HK-2 (cell line): Measurements from ENCODE around the gene GPR141.

Source experiments
- DNase-seq: peaks from one replicate; pipeline ENCODE4 v3.0.0-alpha.2; 2018; ENCODE audit not compliant: unreplicated experiment

GPR141 gene, protein sequence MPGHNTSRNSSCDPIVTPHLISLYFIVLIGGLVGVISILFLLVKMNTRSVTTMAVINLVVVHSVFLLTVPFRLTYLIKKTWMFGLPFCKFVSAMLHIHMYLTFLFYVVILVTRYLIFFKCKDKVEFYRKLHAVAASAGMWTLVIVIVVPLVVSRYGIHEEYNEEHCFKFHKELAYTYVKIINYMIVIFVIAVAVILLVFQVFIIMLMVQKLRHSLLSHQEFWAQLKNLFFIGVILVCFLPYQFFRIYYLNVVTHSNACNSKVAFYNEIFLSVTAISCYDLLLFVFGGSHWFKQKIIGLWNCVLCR

DNA sequence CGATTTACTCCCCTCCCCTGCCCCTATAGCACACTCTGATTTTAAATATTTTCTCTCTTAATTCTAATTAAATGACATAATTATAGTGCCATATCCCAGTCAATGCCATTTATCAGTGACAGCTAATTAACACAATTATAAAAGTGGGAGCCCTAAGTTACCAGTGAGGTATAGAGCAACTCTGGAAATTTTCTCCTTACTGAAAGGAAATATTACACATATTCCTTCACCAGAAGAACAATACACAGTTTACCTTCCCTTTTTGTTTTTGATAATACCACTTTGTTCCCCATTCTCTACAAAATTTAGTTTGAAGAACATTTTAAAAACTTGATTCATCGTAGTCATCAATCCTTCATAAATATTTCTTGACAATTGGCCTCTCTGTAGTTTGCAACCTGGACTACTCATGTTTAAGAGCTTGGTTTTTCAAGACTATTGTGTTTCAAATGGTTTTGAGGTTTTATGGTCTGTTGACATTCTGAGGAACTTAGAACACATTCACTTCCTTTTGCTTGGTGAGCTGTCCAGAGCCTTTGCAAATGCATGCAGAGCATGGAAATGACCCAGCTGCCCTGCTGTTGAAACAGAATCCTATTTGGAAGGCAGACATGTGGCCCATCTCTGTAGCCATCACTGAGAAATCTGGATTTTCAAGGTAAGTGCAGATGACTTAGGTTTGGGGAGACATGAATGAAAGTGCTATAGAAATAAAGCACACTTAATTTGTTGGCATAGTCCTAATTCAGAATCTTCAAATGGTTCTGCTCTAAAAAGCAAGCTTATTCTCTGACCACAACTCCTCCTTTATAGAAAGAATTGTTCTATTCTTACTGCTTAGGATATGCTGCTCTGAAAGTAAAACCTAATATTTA is at the start of gene GPR141:
Gene GPR141, plus strand, starts transcription at position 521 of the 875 bp plus-strand sequence. CDS start 56,628 bp downstream, outside the sequence.
- no peak for DNase-seq

DNA sequence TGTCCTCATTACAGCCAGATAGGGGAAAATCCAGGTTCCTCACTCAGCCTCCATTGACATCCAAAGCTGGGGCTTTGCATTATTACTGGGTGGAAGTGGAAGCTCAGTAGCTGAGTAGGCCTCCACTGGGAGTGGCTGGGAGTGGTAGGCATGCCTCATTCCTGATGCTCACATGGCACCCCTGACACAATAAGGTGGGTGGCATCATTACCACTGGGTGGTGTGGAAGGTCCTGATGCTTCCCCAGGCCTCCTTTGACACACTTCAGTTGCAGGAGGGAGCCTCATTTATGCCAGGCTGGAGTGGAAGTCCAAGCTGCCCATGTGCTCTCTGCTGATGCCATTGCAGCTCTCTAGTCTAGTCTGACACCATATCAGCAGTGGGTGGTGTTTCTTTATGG is 48.2 kb upstream of the GPR141 start:
- DNase-seq: no peak

DNA sequence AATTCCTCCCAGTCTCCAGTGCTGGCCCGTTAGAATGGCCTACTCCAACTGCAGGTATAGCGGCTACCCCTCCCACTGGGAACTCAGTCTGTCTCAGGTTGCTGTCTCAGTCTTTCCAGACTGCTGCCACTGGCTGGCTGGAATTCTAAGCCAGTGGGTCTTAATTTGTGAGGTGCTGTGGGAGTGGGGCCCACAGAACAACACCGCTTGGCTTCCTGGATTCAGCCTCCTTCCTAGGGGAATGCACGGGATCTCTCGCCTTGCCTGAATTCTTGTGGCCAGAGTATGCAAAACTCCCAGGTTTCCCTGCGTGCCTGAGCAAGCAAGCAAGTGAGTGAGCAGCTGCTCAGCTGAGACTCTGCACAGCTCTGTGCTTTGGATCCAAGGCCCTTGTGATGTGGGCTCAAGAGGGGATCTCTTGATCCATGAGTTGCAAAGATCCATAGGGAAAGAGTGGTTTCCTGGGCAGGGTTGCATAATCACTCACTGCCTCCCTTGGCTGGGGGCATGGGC is 41.5 kb upstream of the GPR141 start:
- no peak for DNase-seq

DNA sequence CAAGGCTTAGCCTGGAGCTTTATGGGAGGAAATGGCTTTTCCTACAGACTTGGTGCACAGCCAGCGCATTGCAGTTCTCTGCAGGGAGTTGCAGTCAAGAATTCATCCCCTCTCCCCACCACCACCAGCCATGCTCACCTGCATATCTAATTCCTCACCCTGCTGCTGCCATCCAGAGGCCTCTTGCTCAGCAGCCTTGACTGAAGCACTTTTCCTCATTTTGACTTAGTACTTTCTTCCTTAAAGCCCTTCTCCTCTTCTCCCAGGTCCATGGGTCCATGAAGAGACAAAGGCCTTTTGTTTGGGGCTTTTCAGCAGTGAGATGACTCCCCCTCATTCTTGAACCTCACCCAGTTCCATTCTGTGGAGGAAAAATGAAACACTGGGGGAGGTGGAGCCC is 39.7 kb upstream of the GPR141 start:
- DNase-seq: no peak

DNA sequence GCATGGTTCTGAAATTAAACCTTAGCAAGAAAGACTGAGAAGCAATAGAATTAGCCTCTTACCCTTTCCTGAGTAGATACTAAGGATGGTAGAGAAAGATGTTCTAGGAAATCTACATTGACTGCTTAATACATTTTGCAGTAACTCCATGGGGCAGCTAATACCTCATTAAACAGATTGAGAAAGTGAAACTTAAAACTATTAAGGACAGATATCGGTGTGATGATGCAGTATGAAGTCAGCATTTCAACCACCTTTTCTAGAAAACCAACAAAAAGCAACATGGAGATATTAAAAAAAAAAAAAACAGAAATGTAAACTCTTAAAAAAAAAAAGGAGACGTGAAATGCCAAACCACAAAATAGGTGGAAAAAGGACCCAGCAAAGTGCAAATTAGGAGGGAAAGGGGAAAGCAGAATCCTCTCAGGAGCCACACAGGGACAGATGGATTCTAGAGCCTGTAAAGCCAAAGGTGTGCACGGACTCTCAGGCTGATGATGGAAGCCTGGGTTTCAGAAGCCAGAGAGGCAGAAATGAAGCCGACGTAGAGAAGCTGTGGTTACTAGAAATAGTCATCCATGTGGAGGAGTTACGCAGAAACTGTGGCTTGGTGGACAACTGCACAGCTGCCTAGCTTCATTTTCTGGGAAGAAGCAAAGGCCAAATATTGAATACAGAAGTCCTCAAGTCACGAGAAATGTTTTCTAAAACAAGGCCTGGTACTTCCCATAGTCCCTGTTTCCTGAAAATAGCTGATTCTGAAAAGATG is 38.1 kb upstream of the GPR141 start:
- DNase-seq: no peak

DNA sequence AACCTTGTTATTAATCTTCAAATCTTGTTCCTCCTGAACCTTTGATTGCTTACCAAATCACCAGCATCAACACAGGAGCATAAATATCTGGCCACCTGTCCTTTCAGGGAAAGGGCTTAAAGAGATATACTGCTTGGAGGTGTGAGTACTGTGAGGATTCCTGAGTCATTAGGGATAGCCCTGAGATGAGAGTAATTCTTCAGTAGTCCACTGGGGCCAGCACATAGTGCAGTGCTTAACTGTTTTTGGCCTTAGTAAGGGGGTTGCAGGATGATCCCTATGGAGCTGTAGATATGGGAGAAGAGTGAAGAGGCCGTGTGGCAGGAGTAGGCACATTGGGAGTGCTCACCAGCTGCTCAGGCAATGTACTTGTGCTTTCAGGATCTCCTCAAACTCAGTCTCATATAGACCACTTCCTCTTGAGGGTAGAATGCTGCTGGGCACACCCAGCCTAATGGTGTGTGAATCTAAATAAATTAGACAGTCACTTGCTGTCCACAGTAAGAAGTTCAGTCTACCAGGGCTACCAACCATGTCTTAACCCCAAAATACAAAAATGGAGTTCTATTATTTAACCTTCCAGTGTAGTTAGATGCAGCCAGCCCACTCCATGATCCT is 26.5 kb upstream of the GPR141 start:
- DNase-seq: no peak

DNA sequence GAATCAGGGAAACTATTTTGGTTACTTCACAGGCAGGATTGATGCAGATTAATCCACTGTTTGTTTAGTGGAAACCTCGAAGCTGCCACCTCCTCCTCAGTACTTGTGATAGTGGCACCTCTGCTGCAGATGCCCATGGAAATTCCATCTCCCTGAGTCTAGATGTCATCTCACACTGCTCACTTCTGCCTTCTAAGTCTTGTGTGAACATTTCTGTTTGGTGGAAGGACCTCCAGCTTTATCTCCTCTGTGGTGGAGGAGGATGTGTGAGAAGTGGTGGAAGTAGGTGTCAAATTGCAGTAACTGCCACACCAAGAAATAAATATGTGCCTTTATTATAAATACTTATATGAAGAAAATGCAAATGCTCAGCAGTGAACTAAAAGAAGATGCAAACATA is 25.8 kb upstream of the GPR141 start:
- DNase-seq: no peak

DNA sequence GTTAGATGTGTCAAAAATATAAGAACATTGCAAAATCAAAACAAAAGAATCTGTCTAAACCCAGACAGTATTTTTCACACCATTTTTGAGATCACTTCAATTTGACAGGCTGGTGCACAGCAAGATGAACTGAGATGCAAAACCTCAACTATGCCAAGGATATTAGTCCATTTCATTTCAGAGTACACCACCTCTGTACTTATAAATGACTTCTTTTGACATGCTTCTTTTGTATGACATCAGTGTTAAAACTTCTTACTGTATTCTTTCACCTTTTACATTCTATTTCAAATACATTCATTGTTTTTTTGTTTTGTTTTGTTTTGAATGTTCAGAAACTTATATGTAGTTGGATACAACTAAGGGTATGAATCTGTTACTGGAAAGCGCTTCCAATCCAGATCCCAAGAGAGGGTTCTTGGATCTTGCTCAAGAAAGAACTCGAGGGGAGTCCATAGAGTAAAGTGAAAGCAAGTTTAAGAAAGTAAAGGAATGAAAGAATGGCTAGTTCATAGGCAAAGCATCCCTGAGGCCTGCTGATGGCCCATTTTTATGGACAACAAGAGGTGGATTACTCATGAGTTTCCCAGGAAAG is 23.5 kb upstream of the GPR141 start:
- DNase-seq: no peak

DNA sequence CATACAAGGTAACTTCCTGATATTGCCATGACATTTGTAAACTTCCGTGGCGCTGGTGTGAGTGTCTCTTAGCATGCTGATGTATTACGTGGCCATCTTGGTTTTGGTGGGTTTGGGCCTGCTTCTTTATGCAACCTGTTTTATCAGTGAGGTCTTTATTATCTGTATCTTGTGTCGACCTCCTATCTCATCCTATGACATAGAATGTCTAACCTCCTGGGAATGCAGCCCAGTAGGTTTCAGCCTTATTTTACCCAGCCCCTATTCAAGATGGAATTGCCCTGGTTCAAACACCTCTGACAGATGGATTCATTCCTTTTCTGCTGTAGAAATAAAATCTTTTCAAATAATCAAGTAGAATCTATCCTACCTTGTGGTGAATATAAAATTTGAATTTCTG is 23.0 kb upstream of the GPR141 start:
- no peak for DNase-seq

DNA sequence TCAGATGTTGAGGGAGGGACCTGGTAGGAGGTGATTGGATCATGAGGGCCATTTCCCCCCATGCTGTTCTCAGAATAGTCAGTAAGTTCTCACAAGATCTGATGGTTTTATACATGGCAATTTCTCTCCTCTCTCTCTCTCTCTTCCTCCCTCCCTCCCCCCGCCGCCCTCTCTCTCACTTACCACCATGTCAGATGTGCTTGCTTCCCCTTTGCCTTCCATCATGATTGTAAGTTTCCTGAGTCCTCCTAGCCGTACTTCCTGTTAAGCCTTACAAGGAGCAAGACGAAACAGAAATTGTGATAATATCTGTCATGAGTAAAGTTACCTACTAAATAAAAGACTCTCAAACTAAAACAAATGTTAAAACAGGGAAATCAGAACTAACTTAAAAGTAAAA is 19.9 kb upstream of the GPR141 start:
- DNase-seq: no peak

DNA sequence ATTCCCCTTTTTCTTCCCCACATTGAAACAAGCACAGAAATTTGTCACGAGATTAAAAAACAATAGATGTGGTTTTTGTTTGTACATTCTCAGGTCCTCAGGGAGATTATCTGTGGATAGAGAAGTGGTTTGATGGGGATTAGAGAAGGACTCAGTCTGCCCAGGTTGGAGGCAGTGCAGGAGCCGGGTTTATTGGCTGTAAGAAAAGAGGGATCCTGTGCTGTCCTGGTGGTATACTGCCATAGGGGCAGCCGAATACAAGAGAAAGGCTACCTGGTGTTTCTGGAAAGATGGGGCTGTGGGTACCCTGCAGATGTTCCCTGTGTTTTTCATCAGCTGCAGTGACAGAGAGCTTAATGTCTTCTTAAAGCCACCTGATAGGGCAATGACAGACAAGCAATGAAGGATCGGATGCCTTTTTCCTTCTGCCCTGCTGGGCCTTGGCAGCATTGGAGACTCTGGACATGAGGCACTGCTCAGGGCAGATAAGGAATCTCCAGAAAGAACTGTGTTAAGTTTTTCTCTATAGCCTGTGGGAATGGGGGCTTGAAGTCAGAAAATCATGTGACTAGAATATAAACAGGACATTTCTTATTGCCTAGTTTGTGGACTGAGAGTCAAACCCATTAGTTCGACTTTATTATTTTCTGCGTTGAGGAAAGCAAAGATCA is 18.1 kb upstream of the GPR141 start:
- no peak for DNase-seq

DNA sequence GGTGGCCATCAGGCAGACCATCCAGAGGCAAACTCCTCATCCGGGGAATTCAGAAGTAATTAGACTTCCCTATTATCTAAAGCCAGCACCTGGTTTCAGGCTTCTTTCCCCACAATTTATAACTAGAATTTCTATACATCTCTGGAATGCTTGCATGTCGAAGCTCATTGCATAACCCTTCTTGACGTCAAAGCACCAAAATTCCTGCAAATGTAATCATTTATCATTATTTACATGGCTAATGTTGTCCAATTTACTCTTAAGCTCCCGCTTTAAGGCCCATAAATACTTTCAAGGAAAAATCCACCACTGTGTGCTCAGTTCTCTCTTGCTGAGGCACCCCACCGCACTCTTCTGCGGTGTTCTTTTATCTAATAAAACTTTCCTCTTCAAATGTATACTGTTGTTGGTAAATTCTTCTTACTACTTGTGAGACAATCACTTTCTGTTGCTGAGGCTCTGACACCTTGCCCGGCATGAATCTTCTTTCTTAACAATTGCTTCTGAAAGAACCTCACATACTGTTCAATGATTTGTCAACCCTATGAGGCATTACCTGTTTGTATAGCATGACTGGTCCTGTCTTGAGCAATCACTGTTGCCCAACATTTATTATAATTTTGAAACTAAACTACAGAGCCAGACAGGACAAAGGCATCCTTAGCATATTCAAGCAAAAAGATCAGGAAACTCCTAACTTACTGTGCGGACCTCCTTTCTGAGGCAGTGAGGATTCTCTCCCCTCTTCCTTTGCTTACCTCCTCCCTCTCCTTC is 17.4 kb upstream of the GPR141 start:
- DNase-seq: no peak

DNA sequence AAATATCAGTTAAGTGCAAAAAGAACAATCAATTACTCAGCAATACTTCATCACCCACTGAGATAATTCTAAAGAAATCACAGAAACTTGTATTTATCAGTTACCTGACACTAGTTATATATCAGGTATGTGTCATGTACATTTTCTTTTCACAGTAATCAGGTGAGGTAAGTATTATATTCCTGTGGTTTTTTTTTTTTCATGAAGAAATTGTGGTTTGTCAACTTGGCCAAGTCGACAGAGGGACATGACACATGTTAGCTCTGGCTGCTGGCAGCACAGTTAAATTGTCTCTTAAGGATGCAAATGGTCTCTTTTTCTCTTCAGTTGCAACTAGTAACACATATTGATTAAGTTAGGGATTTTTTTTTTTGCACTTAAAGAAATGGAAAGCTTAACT is 13.7 kb upstream of the GPR141 start:
- DNase-seq: no peak

DNA sequence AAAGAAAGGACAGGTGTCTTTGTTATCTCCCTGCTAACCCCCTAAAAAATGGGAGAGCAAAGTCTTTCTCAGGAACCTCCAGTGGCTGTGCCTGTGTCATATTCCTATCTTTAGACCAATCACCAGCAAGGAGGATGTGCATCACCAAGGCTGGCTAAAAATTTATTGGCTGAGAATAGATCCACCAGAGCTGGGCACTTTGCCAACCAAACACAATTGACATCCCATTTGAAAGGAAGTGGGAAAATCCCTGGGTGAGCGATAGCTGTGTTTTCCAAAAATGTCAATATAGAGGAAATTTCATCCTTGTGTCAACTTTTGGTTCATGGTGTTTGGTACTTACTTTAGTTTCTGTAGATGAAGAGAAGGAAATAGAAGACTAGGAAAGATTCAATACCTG is 13.1 kb upstream of the GPR141 start:
- no peak for DNase-seq

DNA sequence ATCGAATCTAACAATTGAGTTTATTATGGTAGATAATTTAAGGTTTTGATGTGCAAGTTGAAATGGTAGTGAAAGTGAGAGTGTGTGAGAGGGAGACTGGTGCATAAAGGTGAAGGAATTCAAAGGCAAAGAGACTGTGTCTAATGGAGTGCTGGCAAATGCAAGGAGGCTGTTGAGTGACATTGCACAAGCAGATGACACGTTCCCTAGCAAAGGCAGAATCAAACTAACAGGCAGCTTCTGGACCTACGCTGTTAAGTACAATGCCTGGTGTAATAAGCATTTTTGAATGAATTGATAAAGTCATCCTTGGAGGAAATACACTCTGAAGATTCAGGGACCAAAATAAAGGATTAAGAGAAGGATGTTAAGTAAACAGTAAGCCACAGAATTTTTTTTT is 11.7 kb upstream of the GPR141 start:
- DNase-seq: no peak

DNA sequence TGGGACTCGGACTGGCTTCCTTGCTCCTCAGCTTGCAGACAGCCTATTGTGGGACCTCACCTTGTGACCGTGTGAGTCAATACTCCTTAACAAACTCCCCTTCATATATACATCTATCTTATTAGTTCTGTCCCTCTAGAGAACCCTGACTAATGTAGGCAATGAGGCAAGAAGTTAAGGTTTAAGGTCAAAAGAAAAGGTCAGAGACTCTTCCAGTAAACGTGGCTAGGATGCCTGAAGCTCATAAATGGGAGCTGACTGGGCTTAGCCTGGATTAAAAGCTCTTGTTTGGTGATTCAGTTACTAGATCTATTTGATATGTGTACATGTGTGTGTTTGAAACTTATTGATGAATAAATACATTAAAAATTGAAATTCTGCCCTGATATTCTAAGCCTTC is 10.6 kb upstream of the GPR141 start:
- DNase-seq: no peak

DNA sequence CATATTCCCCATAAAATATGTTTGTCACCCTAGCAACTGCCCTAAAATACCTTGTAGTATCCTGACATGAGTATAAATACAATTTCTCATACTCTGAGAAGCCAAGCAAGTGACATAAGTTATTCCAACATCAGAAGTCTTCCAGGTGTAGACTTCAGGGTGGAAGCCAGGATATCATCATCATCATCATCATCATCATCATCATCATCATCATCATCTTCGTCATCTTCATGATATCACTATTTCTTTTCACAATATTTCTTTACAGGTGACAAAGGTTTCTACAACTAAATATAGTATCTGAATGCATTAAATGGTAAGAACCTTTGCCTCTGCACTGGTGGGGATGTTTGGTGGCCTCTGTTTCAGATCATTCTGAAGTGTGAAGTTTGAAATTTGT is 10.0 kb upstream of the GPR141 start:
- no peak for DNase-seq

DNA sequence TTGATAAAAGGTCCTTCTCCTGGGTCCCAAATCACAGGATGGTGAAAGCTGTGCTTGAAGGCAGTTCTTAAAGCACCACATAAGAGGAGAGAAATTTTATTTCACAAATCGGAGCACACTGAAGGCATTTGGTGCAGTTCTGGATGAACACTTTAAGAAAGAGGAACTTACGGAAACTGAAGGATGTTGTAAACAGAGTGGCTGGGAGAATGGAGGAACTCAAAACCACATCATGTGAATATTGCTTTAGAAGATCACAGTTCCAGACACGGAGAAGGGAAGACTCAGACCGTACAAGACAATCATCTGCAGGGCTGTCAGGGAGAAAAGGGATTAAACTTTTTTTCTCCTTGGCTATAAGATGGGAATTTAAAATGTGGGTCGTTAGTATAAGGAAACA is 9.0 kb upstream of the GPR141 start:
- DNase-seq: no peak

DNA sequence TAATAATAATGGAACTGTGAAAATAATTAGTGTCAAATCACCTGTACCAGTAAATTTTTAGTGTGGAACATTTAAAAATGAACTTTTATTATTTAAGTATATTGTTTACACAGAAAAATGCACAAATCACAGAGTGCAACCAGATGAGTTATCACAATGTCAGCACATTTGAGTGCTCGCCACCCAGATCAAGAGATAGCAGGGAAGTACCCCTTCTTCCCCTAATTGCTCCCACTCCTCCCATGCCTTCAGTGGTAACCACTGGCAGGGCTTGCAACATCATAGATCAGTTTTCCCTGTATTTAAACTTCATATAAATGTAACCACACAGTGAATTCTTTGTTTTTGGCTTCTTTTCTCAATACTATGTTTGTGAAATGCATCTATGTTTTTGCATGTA is 7.8 kb upstream of the GPR141 start:
- no peak for DNase-seq

DNA sequence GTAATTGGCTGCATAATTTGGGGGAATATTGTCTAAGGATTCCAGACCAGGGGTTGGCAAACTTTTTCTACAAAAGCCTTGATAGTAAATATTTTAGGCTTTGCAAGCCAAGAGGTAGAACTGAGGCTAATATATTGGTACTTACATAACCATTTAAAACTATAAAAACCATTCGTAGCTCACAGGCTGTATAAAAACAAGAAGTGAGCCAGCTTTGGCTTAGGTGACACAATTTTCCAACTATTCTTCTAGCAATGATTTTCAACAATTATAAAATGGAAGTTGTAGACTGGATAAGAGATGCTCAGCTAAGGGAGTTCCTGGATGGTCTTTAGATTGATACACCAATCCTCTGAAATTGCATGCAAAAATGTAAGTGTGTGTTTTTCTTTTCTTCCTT is 1.4 kb downstream of the GPR141 start:
- no peak for DNase-seq
